HEK293 (cell line): ENCODE measurements around the gene PDE4A.

ENCODE experiments used
- BCL11B ChIP-seq: fragments of 450-650 bp; formaldehyde crosslinking; IDR thresholded peaks from 2 replicates; pipeline ENCODE4 v1.5.1; 2016; ENCODE audit warnings: low read depth, missing biosample characterization, missing genetic modification characterization
- MZF1 ChIP-seq: fragments of 450-650 bp; formaldehyde crosslinking; IDR thresholded peaks from 2 replicates; pipeline ENCODE4 v1.5.1; 2017; ENCODE audit warnings: missing biosample characterization, missing genetic modification characterization, borderline replicate concordance
- SALL2 ChIP-seq: fragments of 450-650 bp; formaldehyde crosslinking; IDR thresholded peaks from 2 replicates; pipeline ENCODE4 v1.5.0; 2017; ENCODE audit warnings: missing biosample characterization, mild to moderate bottlenecking, missing genetic modification characterization, borderline replicate concordance
- SP7 ChIP-seq: fragments of 450-650 bp; formaldehyde crosslinking; IDR thresholded peaks from 2 replicates; pipeline ENCODE4 v1.5.1; 2016; ENCODE audit warnings: missing biosample characterization, missing genetic modification characterization
- TRIM28 ChIP-seq: IDR thresholded peaks from 2 replicates; pipeline ENCODE4 v1.6.1; 2011; ENCODE audit warnings: low read length, control low read depth, borderline replicate concordance
- WT1 ChIP-seq: fragments of 450-650 bp; formaldehyde crosslinking; IDR thresholded peaks from 2 replicates; pipeline ENCODE4 v1.5.1; 2016; ENCODE audit warnings: missing biosample characterization, missing genetic modification characterization
- ZBTB11 ChIP-seq: fragments of 450-650 bp; formaldehyde crosslinking; conservative IDR thresholded peaks from 2 replicates; pipeline ENCODE4 v1.5.1; 2016; ENCODE audit warnings: low read depth, missing biosample characterization, missing genetic modification characterization
- ZFP37 ChIP-seq: fragments of 450-650 bp; formaldehyde crosslinking; IDR thresholded peaks from 2 replicates; pipeline ENCODE4 v1.5.1; 2016; ENCODE audit warnings: missing biosample characterization, missing genetic modification characterization
- ZNF114 ChIP-seq: fragments of 450-650 bp; formaldehyde crosslinking; IDR thresholded peaks from 2 replicates; pipeline ENCODE4 v1.5.0; 2017; ENCODE audit warnings: missing biosample characterization, missing genetic modification characterization
- ZNF121 ChIP-seq: fragments of 450-650 bp; formaldehyde crosslinking; IDR thresholded peaks from 2 replicates; pipeline ENCODE4 v1.5.1; 2016; ENCODE audit warnings: missing biosample characterization, missing genetic modification characterization
- ZNF146 ChIP-seq: fragments of 450-650 bp; formaldehyde crosslinking; IDR thresholded peaks from 2 replicates; pipeline ENCODE4 v1.5.1; 2016; ENCODE audit warnings: missing biosample characterization, missing genetic modification characterization
- ZNF184 ChIP-seq: fragments of 450-650 bp; IDR thresholded peaks from 2 replicates; pipeline ENCODE4 v1.5.1; 2018; ENCODE audit warnings: missing biosample characterization, mild to moderate bottlenecking, missing genetic modification characterization
- ZNF280D ChIP-seq: fragments of 450-650 bp; formaldehyde crosslinking; IDR thresholded peaks from 2 replicates; pipeline ENCODE4 v1.5.1; 2016; ENCODE audit warnings: missing biosample characterization, missing genetic modification characterization
- ZNF335 ChIP-seq: fragments of 450-650 bp; formaldehyde crosslinking; conservative IDR thresholded peaks from 2 replicates; pipeline ENCODE4 v1.5.1; 2016; ENCODE audit warnings: missing biosample characterization, missing genetic modification characterization
- ZNF394 ChIP-seq: fragments of 450-650 bp; formaldehyde crosslinking; IDR thresholded peaks from 2 replicates; pipeline ENCODE4 v1.5.1; 2016; ENCODE audit warnings: missing biosample characterization, missing genetic modification characterization, mild to moderate bottlenecking, moderate library complexity, borderline replicate concordance
- ZNF621 ChIP-seq: fragments of 450-650 bp; formaldehyde crosslinking; IDR thresholded peaks from 2 replicates; pipeline ENCODE4 v1.5.1; 2017; ENCODE audit warnings: missing biosample characterization, missing genetic modification characterization
- ZNF624 ChIP-seq: fragments of 450-650 bp; formaldehyde crosslinking; IDR thresholded peaks from 2 replicates; pipeline ENCODE4 v1.5.1; 2017; ENCODE audit warnings: missing biosample characterization, missing genetic modification characterization
- ZNF664 ChIP-seq: fragments of 450-650 bp; formaldehyde crosslinking; IDR thresholded peaks from 2 replicates; pipeline ENCODE4 v1.5.1; 2016; ENCODE audit warnings: missing biosample characterization, missing genetic modification characterization
- ZNF670 ChIP-seq: fragments of 450-650 bp; formaldehyde crosslinking; IDR thresholded peaks from 2 replicates; pipeline ENCODE4 v1.5.1; 2016; ENCODE audit warnings: missing biosample characterization, missing genetic modification characterization, low read depth
- ZNF677 ChIP-seq: fragments of 450-650 bp; IDR thresholded peaks from 2 replicates; pipeline ENCODE4 v1.5.0; 2018; ENCODE audit warnings: missing biosample characterization, mild to moderate bottlenecking, missing genetic modification characterization, moderate library complexity
- ZNF707 ChIP-seq: fragments of 450-650 bp; formaldehyde crosslinking; IDR thresholded peaks from 2 replicates; pipeline ENCODE4 v1.5.1; 2016; ENCODE audit warnings: missing biosample characterization, missing genetic modification characterization
- ZNF768 ChIP-seq: fragments of 450-650 bp; formaldehyde crosslinking; IDR thresholded peaks from 2 replicates; pipeline ENCODE4 v1.5.1; 2018; ENCODE audit warnings: missing biosample characterization, mild to moderate bottlenecking, missing genetic modification characterization
- ZNF776 ChIP-seq: fragments of 450-650 bp; formaldehyde crosslinking; IDR thresholded peaks from 2 replicates; pipeline ENCODE4 v1.5.0; 2017; ENCODE audit warnings: missing biosample characterization, missing genetic modification characterization, borderline replicate concordance
- ZSCAN30 ChIP-seq: fragments of 450-650 bp; IDR thresholded peaks from 2 replicates; pipeline ENCODE4 v1.5.1; 2018; ENCODE audit warnings: missing biosample characterization, mild to moderate bottlenecking, missing genetic modification characterization, moderate library complexity
- TF ChIP-seq, protein P1 (sequence below): fragments of 450-650 bp; formaldehyde crosslinking; IDR thresholded peaks from 2 replicates; pipeline ENCODE4 v1.5.1; 2017; ENCODE audit warnings: missing biosample characterization, mild to moderate bottlenecking, missing genetic modification characterization, moderate library complexity
- TF ChIP-seq, protein P2 (sequence below): fragments of 450-650 bp; formaldehyde crosslinking; IDR thresholded peaks from 2 replicates; pipeline ENCODE4 v1.5.1; 2016; ENCODE audit warnings: missing biosample characterization, missing genetic modification characterization
- TF ChIP-seq, protein P3 (sequence below): fragments of 450-650 bp; formaldehyde crosslinking; IDR thresholded peaks from 2 replicates; pipeline ENCODE4 v1.5.1; 2016; ENCODE audit warnings: missing biosample characterization, missing genetic modification characterization

PDE4A gene

DNA sequence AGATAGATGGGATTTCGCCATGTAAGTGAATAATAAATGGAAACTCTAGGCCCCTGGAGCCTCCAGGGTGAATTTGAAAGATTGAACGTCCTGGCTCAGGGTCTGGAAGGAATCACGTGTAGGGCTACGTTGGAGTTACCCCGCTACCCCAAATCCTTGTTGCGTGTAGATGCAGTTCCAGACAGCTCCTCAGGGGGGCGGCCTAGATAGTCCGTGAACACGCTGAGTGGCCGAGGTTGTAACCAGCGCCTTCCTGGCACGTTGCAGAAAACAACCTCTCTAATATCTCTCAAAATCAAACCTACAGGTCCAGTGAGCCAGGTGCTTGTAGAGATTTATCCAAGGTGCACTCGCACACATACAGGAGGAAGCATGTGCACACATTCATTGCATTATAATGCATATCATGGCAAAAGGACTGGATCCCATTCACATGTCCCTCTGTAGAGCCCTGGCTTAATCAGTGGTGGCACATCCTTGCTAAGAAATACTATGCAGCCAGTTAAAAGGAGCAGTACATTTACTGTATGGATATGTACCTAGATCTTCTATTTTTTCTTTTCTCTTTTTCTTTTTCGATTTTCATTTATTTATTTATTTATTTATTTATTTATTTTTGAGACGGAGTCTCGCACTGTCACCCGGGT is 85.4 kb downstream of the PDE4A start (continued):
- TF ChIP-seq, protein P1, sequence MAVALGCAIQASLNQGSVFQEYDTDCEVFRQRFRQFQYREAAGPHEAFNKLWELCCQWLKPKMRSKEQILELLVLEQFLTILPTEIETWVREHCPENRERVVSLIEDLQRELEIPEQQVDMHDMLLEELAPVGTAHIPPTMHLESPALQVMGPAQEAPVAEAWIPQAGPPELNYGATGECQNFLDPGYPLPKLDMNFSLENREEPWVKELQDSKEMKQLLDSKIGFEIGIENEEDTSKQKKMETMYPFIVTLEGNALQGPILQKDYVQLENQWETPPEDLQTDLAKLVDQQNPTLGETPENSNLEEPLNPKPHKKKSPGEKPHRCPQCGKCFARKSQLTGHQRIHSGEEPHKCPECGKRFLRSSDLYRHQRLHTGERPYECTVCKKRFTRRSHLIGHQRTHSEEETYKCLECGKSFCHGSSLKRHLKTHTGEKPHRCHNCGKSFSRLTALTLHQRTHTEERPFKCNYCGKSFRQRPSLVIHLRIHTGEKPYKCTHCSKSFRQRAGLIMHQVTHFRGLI (tag by site-specific recombination), result no peak
- TF ChIP-seq ZNF394, result no peak
- TF ChIP-seq ZSCAN30 (tag by site-specific recombination), result 0 out of 2 replicates have a peak, but pooled peaks have one; percentile 24
- TF ChIP-seq SALL2 (tag by site-specific recombination), result no peak
- TF ChIP-seq ZNF624 (tag by site-specific recombination), result no peak
- no peak for TF ChIP-seq ZNF621 (tag by site-specific recombination)
- peak; percentile 78; the same call in 1 of the 2 replicates for TF ChIP-seq ZNF280D (tag by site-specific recombination)
- no peak for TF ChIP-seq ZNF768 (tag by site-specific recombination)
- peak; percentile 35; the same call in 1 of the 2 replicates for TF ChIP-seq ZNF664 (tag by site-specific recombination)
- TF ChIP-seq BCL11B (tag by site-specific recombination), result no peak
- TF ChIP-seq SP7 (tag by site-specific recombination), result no peak
- TF ChIP-seq ZNF707 (tag by site-specific recombination), result no peak
- TF ChIP-seq MZF1, result 0 out of 2 replicates have a peak, but pooled peaks have one; percentile 27
- TF ChIP-seq ZNF146 (tag by site-specific recombination), result peak; percentile 92
- TF ChIP-seq ZNF677 (tag by site-specific recombination), result no peak
- no peak for TF ChIP-seq ZFP37
- TF ChIP-seq ZNF776, result no peak
- TF ChIP-seq, protein P2, sequence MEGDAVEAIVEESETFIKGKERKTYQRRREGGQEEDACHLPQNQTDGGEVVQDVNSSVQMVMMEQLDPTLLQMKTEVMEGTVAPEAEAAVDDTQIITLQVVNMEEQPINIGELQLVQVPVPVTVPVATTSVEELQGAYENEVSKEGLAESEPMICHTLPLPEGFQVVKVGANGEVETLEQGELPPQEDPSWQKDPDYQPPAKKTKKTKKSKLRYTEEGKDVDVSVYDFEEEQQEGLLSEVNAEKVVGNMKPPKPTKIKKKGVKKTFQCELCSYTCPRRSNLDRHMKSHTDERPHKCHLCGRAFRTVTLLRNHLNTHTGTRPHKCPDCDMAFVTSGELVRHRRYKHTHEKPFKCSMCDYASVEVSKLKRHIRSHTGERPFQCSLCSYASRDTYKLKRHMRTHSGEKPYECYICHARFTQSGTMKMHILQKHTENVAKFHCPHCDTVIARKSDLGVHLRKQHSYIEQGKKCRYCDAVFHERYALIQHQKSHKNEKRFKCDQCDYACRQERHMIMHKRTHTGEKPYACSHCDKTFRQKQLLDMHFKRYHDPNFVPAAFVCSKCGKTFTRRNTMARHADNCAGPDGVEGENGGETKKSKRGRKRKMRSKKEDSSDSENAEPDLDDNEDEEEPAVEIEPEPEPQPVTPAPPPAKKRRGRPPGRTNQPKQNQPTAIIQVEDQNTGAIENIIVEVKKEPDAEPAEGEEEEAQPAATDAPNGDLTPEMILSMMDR, result 0 out of 2 replicates have a peak, but pooled peaks have one; percentile 28
- TF ChIP-seq WT1, result no peak
- TF ChIP-seq ZBTB11 (tag by site-specific recombination), result no peak
- TF ChIP-seq ZNF121 (tag by site-specific recombination), result 0 out of 2 replicates have a peak, but pooled peaks have one; percentile 54
- no peak for TF ChIP-seq ZNF335
- TF ChIP-seq, protein P3, sequence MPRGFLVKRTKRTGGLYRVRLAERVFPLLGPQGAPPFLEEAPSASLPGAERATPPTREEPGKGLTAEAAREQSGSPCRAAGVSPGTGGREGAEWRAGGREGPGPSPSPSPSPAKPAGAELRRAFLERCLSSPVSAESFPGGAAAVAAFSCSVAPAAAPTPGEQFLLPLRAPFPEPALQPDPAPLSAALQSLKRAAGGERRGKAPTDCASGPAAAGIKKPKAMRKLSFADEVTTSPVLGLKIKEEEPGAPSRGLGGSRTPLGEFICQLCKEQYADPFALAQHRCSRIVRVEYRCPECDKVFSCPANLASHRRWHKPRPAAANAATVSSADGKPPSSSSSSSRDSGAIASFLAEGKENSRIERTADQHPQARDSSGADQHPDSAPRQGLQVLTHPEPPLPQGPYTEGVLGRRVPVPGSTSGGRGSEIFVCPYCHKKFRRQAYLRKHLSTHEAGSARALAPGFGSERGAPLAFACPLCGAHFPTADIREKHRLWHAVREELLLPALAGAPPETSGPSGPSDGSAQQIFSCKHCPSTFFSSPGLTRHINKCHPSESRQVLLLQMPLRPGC (tag by site-specific recombination), result no peak
- TF ChIP-seq ZNF114 (tag by site-specific recombination), result no peak
- no peak for TF ChIP-seq TRIM28
- no peak for TF ChIP-seq ZNF184
- TF ChIP-seq ZNF670 (tag by site-specific recombination), result no peak
